Gastrocnemius medialis (tissue), 4 donors: ENCODE results near the gene IRF2. TPM values are rescaled to one million over a fixed set of nuclear protein-coding genes. Genes with fewer than 3 reads are reported as not detected.

ENCODE experiments used
- ATAC-seq, 2 donors: fragments of 150-250 bp; one replicate each; pipeline ENCODE4 v1.9.1; 2016
- DNase-seq, 2 donors: peaks; one replicate each; pipeline ENCODE4 v3.0.0-alpha.2; 2019
- H3K27ac ChIP-seq, 4 donors: fragments of 200-600 bp; sonication (generic); 1 replicate in 1 of 4; 2 replicates in 3 of 4; pipeline ENCODE4 v1.5.1; 2016 to 2018; ENCODE audit warnings: mild to moderate bottlenecking in 2 of 4, moderate library complexity in 1 of 4
- H3K27me3 ChIP-seq, 3 donors: fragments of 200-600 bp; sonication (generic) in 2 of 3; 1 replicate in 1 of 3; 2 replicates in 2 of 3; pipeline versions ENCODE4 v1.5.1 to v1.6.0; 2016 to 2019; ENCODE audit warnings: mild to moderate bottlenecking in 1 of 3, moderate library complexity in 1 of 3
- H3K36me3 ChIP-seq, 2 donors: fragments of 200-600 bp; sonication (generic) in 1 of 2; one replicate each; pipeline ENCODE4 v1.5.1; 2017 to 2018
- H3K4me1 ChIP-seq, 2 donors: fragments of 200-600 bp; sonication (generic) in 1 of 2; one replicate each; pipeline ENCODE4 v1.5.1; 2016 to 2017; ENCODE audit warnings: mild to moderate bottlenecking in 2 of 2
- H3K4me3 ChIP-seq, 4 donors: fragments of 200-600 bp; sonication (generic) in 3 of 4; 1 replicate in 1 of 4; 2 replicates in 3 of 4; pipeline ENCODE4 v1.5.1; 2016 to 2019; ENCODE audit warnings: mild to moderate bottlenecking in 2 of 4
- H3K9me3 ChIP-seq, 3 donors: fragments of 200-600 bp; sonication (generic) in 2 of 3; 1 replicate in 1 of 3; 2 replicates in 2 of 3; pipeline ENCODE4 v1.5.1; 2016 to 2019
- CTCF ChIP-seq, 5 experiments: fragments of 450-650 bp in 3 of 5; fragments of 200-600 bp in 2 of 5; sonication (generic) in 2 of 5; IDR thresholded peaks in 4 of 5; conservative IDR thresholded peaks in 1 of 5; 1 replicate in 4 of 5; 2 replicates in 1 of 5; pipeline ENCODE4 v1.5.1; 2016 to 2019; ENCODE audit warnings: antibody characterized with exemption in 5 of 5, mild to moderate bottlenecking in 3 of 5, moderate library complexity in 3 of 5
- POLR2A ChIP-seq, 2 donors: fragments of 450-650 bp; IDR thresholded peaks; one replicate each; pipeline ENCODE4 v1.6.1; 2017; ENCODE audit warnings: antibody characterized with exemption in 2 of 2, mild to moderate bottlenecking in 2 of 2, moderate library complexity in 2 of 2
- in situ Hi-C, 4 donors: fragments of 200-750 bp; cut with MboI; loops; one replicate each; pipeline versions ENCODE4 v1.15.0 to v1.8.0; 2017; ENCODE audit warnings: low sequenced_read_pairs in 4 of 4
- intact Hi-C: fragments of 100-400 bp; cut with DNase I; formaldehyde crosslinking; loops from one replicate; pipeline ENCODE4 v1.15.1; 2023; ENCODE audit warnings: low total_unique reads
- total RNA-seq, 4 donors: library from RNA; depleted of rRNA; stranded (reverse); fragments of >200 nt; gene quantifications; one replicate each; pipeline versions ENCODE4 v1.1.0 to v1.2.3, GENCODE V29; 2016

The IRF2 gene
- total RNA-seq, 4 donors from 2014 or later, result 20.9 to 37.1 (median 32.8) TPM

GRCh38 chr4:184462724-184463123, 11.6 kb downstream of the IRF2 start:
- Histone ChIP-seq H3K4me1 (peaks cover 69 to 73% of the 10 kb centered on the region in 2 donors), H3K27ac (no peak overlapping the region)
- intact Hi-C loops, result no loop called here

GRCh38 chr4:184461711-184462441, 12.5 kb downstream of the IRF2 start:
- Histone ChIP-seq H3K4me1 (peaks cover 69 to 71% of the 10 kb centered on the region in 2 donors), H3K27ac (peak overlapping the region in 1 of 4 donors; percentile 30)
- no peak for ATAC-seq

More at GRCh38 chr4:184462724-184463123, 11.6 kb downstream of the IRF2 start:
- DNase-seq, result no peak
- H3K9me3 ChIP-seq, result no peaks in the 10 kb centered on the region
- in situ Hi-C loops, result no loop called here
- H3K4me3 ChIP-seq, result no peak overlapping the region
- no peaks in the 10 kb centered on the region for H3K27me3 ChIP-seq
- no peaks in the 10 kb centered on the region for H3K36me3 ChIP-seq
- TF ChIP-seq CTCF (IDR thresholded peaks at IDR 0.05 in 4 of 5, conservative IDR thresholded peaks at IDR 0.05 in 1 of 5), result no peak
- no peak for TF ChIP-seq POLR2A (IDR thresholded peaks at IDR 0.05)
- ATAC-seq, result no peak

GRCh38 chr4:184460499-184461285, 13.7 kb downstream of the IRF2 start:
- TF ChIP-seq CTCF (IDR thresholded peaks at IDR 0.05 in 4 of 5, conservative IDR thresholded peaks at IDR 0.05 in 1 of 5) (no peak), POLR2A (IDR thresholded peaks at IDR 0.05) (no peak)
- DNase-seq (no peak), ATAC-seq (no peak)
- Histone ChIP-seq H3K4me1 (peaks cover 62 to 63% of the 10 kb centered on the region in 2 donors), H3K9me3 (no peaks in the 10 kb centered on the region), H3K27me3 (no peaks in the 10 kb centered on the region), H3K4me3 (no peak overlapping the region), H3K36me3 (no peaks in the 10 kb centered on the region), H3K27ac (no peak overlapping the region)
- intact Hi-C loops, result no loop called here
- in situ Hi-C loops, result no loop called here

More at GRCh38 chr4:184461711-184462441, 12.5 kb downstream of the IRF2 start:
- H3K36me3 ChIP-seq, result no peaks in the 10 kb centered on the region
- intact Hi-C loops (no loop called here), in situ Hi-C loops (no loop called here)
- H3K4me3 ChIP-seq, result no peak overlapping the region
- H3K27me3 ChIP-seq, result no peaks in the 10 kb centered on the region
- TF ChIP-seq POLR2A (IDR thresholded peaks at IDR 0.05), result no peak
- no peak for TF ChIP-seq CTCF (IDR thresholded peaks at IDR 0.05 in 4 of 5, conservative IDR thresholded peaks at IDR 0.05 in 1 of 5)
- no peaks in the 10 kb centered on the region for H3K9me3 ChIP-seq
- no peak for DNase-seq

GRCh38 chr4:184459413-184459812, 14.9 kb downstream of the IRF2 start:
- Histone ChIP-seq H3K36me3 (no peaks in the 10 kb centered on the region), H3K4me3 (no peak overlapping the region), H3K27ac (no peak overlapping the region), H3K9me3 (no peaks in the 10 kb centered on the region), H3K27me3 (no peaks in the 10 kb centered on the region), H3K4me1 (peaks cover 54 to 57% of the 10 kb centered on the region in 2 donors)
- no peak for TF ChIP-seq POLR2A (IDR thresholded peaks at IDR 0.05)
- intact Hi-C loops (no loop called here), in situ Hi-C loops (no loop called here)
- ATAC-seq, result no peak
- no peak for DNase-seq
